Measurements from ENCODE around the gene XKRX. TPM values are rescaled to one million over a fixed set of nuclear protein-coding genes. Genes with fewer than 3 reads are reported as not detected.

The XKRX gene
- total RNA-seq, 1 donor from 2014 or later: not detected

- H3K36me3 ChIP-seq: no peaks in the 10 kb centered on the region
- intact Hi-C loops (cut with DNase I): no loop called here
Measured at GRCh38 chrX:100969408-100969807, 40.7 kb upstream of the XKRX start, which contains the start of gene ARL13A. TSS of gene ARL13A (plus strand) at chrX:100969708. CDS start at chrX:100973690, 3,982 bp downstream.

GRCh38 chrX:100964362-100964761 lies 35.6 kb upstream of the XKRX start:
- Histone ChIP-seq H3K4me1 (no peaks in the 10 kb centered on the region), H3K9me3 (no peaks in the 10 kb centered on the region), H3K27me3 (no peaks in the 10 kb centered on the region), H3K27ac (no peak overlapping the region), H3K4me3 (no peak overlapping the region), H3K36me3 (no peaks in the 10 kb centered on the region)
- no peak for TF ChIP-seq CTCF (IDR thresholded peaks at IDR 0.05)
- intact Hi-C loops (cut with DNase I): no loop called here
- no peak for DNase-seq (ENCODE audit: low spot score in 2 of 2)

More at GRCh38 chrX:100969408-100969807, 40.7 kb upstream of the XKRX start, which contains the start of gene ARL13A:
- Histone ChIP-seq H3K4me3 (no peak within 1 kb of the TSS), H3K9me3 (no peaks in the 10 kb centered on the region), H3K27me3 (no peaks in the 10 kb centered on the region), H3K27ac (no peak within 1 kb of the TSS), H3K4me1 (no peaks in the 10 kb centered on the region)
- DNase-seq (ENCODE audit: low spot score in 2 of 2): no peak
- TF ChIP-seq CTCF (IDR thresholded peaks at IDR 0.05): no peak

GRCh38 chrX:100962811-100963210 lies 34.1 kb upstream of the XKRX start:
- no peaks in the 10 kb centered on the region for H3K36me3 ChIP-seq
- no peaks in the 10 kb centered on the region for H3K27me3 ChIP-seq
- DNase-seq (ENCODE audit: low spot score in 2 of 2): no peak
- no peak overlapping the region for H3K27ac ChIP-seq
- no peaks in the 10 kb centered on the region for H3K9me3 ChIP-seq
- intact Hi-C loops (cut with DNase I): no loop called here
- no peak for TF ChIP-seq CTCF (IDR thresholded peaks at IDR 0.05)
- no peak overlapping the region for H3K4me3 ChIP-seq
- no peaks in the 10 kb centered on the region for H3K4me1 ChIP-seq

- no peak for DNase-seq (ENCODE audit: low spot score in 2 of 2)
- no peak for TF ChIP-seq CTCF (IDR thresholded peaks at IDR 0.05)
Measured at GRCh38 chrX:100948557-100948956, 19.8 kb upstream of the XKRX start.

GRCh38 chrX:100946299-100946927 lies 17.7 kb upstream of the XKRX start:
- no peak for DNase-seq (ENCODE audit: low spot score in 2 of 2)
- no peak for TF ChIP-seq CTCF (IDR thresholded peaks at IDR 0.05)

More at GRCh38 chrX:100948557-100948956, 19.8 kb upstream of the XKRX start:
- Histone ChIP-seq H3K4me1 (no peaks in the 10 kb centered on the region), H3K27ac (no peak overlapping the region), H3K36me3 (no peaks in the 10 kb centered on the region), H3K9me3 (no peaks in the 10 kb centered on the region), H3K4me3 (no peak overlapping the region), H3K27me3 (no peaks in the 10 kb centered on the region)
- intact Hi-C loops (cut with DNase I): no loop called here

More at GRCh38 chrX:100946299-100946927, 17.7 kb upstream of the XKRX start:
- H3K4me1 ChIP-seq: no peaks in the 10 kb centered on the region
- H3K27ac ChIP-seq: no peak overlapping the region
- H3K36me3 ChIP-seq: no peaks in the 10 kb centered on the region
- no peaks in the 10 kb centered on the region for H3K27me3 ChIP-seq
- no peak overlapping the region for H3K4me3 ChIP-seq
- intact Hi-C loops (cut with DNase I): no loop called here
- H3K9me3 ChIP-seq: no peaks in the 10 kb centered on the region
